Skeletal muscle tissue (tissue), 4 donors: ENCODE measurements around the gene PTPRN2. TPM values are rescaled to one million over a fixed set of nuclear protein-coding genes. Genes with fewer than 3 reads are reported as not detected.
A peak's percentile ranks its signal among the peaks of the same experiment; 100 is the strongest.

Experiments
- H3K27ac ChIP-seq: one replicate; pipeline ENCODE4 v1.7.0; 2013; ENCODE audit warnings: mild to moderate bottlenecking, low read depth, low read length, inconsistent platforms
- H3K27me3 ChIP-seq, 3 donors: one replicate each; pipeline ENCODE4 v1.7.0; 2013; ENCODE audit warnings: low read length in 3 of 3; ENCODE audit not compliant: control insufficient read depth in 3 of 3, insufficient read depth in 3 of 3
- H3K36me3 ChIP-seq, 3 donors: one replicate each; pipeline ENCODE4 v1.7.0; 2013; ENCODE audit warnings: low read length in 3 of 3; ENCODE audit not compliant: control insufficient read depth in 3 of 3, insufficient read depth in 3 of 3
- H3K4me1 ChIP-seq, 3 donors: one replicate each; pipeline ENCODE4 v1.7.0; 2013; ENCODE audit warnings: low read length in 3 of 3, mild to moderate bottlenecking in 3 of 3; ENCODE audit not compliant: control insufficient read depth in 3 of 3, insufficient read depth in 3 of 3
- H3K4me3 ChIP-seq, 3 donors: one replicate each; pipeline ENCODE4 v1.7.0; 2013; ENCODE audit warnings: low read length in 3 of 3
- H3K9ac ChIP-seq, 3 donors: one replicate each; pipeline ENCODE4 v1.7.0; 2013; ENCODE audit warnings: low read length in 3 of 3, mild to moderate bottlenecking in 3 of 3, moderate library complexity in 2 of 3, low read depth in 1 of 3
- H3K9me3 ChIP-seq, 3 donors: one replicate each; pipeline ENCODE4 v1.7.0; 2013; ENCODE audit warnings: low read length in 3 of 3; ENCODE audit not compliant: control insufficient read depth in 3 of 3
- total RNA-seq: library from RNA; depleted of rRNA; stranded (reverse); fragments of >200 nt; gene quantifications from one replicate; pipeline ENCODE4 v1.2.3, GENCODE V29; 2014
- donor health status: Osteomylitis.

The PTPRN2 gene
- total RNA-seq, 1 donor from 2014 or later = 1.6 TPM

DNA sequence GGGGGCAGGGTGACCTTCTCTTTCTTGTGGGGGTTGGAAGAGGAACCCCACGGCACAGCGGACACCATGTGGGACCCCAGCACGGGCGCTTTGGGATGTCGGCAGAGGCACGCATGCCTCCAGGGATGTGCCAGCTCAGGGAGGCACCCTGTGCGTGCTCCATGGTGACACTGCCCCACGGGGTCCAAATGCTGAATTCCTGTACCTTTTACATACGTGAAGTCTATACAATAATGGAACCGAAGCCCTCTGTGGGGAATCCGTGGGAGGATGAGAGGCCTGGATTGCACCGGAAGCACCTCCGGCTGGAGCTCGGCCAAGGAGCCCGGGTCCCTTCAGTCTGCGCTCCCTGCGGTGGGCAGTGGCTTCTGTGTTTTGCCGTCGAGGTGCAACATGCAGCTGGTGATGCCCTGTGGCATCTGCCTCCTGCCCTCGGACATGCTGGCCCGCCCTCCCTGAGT, 726.6 kb downstream of the PTPRN2 start:
- Histone ChIP-seq H3K27ac (no peak overlapping the region), H3K36me3 (no peaks in the 10 kb centered on the region), H3K9me3 (no peaks in the 10 kb centered on the region), H3K27me3 (no peaks in the 10 kb centered on the region), H3K4me1 (no peaks in the 10 kb centered on the region), H3K9ac (no peak overlapping the region), H3K4me3 (no peak overlapping the region)

DNA sequence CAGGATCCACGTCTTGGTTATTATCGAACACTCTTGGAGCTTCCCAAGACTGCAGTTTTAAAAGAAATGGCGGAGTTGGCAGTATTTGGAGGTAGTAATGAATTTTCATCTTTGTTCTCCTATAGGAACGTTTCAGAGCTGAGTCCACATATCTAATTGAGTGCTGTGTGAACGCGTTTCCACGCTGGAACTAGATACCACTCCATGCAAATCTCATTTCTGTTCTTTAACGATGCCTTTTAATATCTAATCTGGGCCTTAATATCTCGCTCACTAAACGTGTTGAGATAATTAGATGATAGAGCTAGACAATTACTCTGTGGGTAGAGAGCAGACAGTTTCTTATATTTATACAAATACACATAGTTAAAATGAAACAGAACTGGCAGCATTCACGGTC, 727.2 kb downstream of the PTPRN2 start:
- Histone ChIP-seq H3K9ac (no peak overlapping the region), H3K9me3 (no peaks in the 10 kb centered on the region), H3K27me3 (no peaks in the 10 kb centered on the region), H3K4me3 (no peak overlapping the region), H3K36me3 (no peaks in the 10 kb centered on the region), H3K27ac (no peak overlapping the region), H3K4me1 (no peaks in the 10 kb centered on the region)

GRCh38 chr7:157859915-157860314, 727.7 kb downstream of the PTPRN2 start:
- H3K36me3 ChIP-seq = no peaks in the 10 kb centered on the region
- no peaks in the 10 kb centered on the region for H3K27me3 ChIP-seq
- H3K9ac ChIP-seq = no peak overlapping the region
- no peak overlapping the region for H3K4me3 ChIP-seq
- H3K27ac ChIP-seq = no peak overlapping the region
- no peaks in the 10 kb centered on the region for H3K4me1 ChIP-seq
- H3K9me3 ChIP-seq = no peaks in the 10 kb centered on the region

DNA sequence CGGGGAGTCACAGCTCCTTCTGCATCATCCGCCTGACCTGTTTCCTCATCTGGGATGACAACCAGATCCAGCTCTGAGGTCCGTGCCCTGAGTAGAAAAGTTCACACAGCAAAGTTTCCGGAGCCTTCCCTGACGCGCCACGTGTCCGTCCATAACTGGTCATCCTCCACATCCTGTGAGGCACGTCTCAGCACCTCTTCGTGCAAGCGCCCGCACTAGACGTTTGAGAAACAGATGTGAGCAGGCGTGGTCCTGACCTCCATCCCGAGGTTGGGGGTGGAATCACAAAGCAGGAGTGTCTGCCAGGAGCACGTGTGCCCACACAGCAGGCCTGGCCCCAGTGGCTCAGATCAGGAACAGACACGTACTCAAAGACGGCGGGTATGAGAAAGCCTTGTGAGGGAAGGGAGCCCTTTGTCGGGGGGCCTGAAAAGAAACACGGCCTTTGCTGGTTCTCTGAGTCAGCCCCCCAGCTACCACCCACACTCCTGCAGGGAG, 730.0 kb downstream of the PTPRN2 start:
- Histone ChIP-seq H3K4me1 (peaks cover 0 to 3% (median 0%) of the 10 kb centered on the region in 3 donors), H3K27ac (no peak overlapping the region), H3K9ac (no peak overlapping the region), H3K9me3 (peaks cover 0 to 2% (median 0%) of the 10 kb centered on the region in 3 donors), H3K27me3 (no peaks in the 10 kb centered on the region), H3K36me3 (no peaks in the 10 kb centered on the region), H3K4me3 (no peak overlapping the region)

GRCh38 chr7:157856873-157857577, 730.6 kb downstream of the PTPRN2 start:
- Histone ChIP-seq H3K27ac (no peak overlapping the region), H3K36me3 (no peaks in the 10 kb centered on the region), H3K4me1 (peaks cover 0 to 3% (median 0%) of the 10 kb centered on the region in 3 donors), H3K4me3 (no peak overlapping the region), H3K9ac (no peak overlapping the region), H3K9me3 (peaks cover 0 to 2% (median 0%) of the 10 kb centered on the region in 3 donors), H3K27me3 (no peaks in the 10 kb centered on the region)

GRCh38 chr7:157855452-157856213, 732.0 kb downstream of the PTPRN2 start:
- H3K9me3 ChIP-seq = peaks cover 0 to 4% (median 0%) of the 10 kb centered on the region in 3 donors
- H3K4me3 ChIP-seq = no peak overlapping the region
- H3K27ac ChIP-seq = no peak overlapping the region
- no peaks in the 10 kb centered on the region for H3K27me3 ChIP-seq
- peaks cover 0 to 3% (median 3%) of the 10 kb centered on the region in 3 donors for H3K4me1 ChIP-seq
- H3K36me3 ChIP-seq = no peaks in the 10 kb centered on the region
- H3K9ac ChIP-seq = no peak overlapping the region

- Histone ChIP-seq H3K9ac (no peak overlapping the region), H3K4me1 (peaks cover 0 to 3% (median 3%) of the 10 kb centered on the region in 3 donors), H3K27ac (no peak overlapping the region), H3K9me3 (peaks cover 0 to 4% (median 0%) of the 10 kb centered on the region in 3 donors), H3K4me3 (no peak overlapping the region), H3K27me3 (no peaks in the 10 kb centered on the region), H3K36me3 (no peaks in the 10 kb centered on the region)
Observed at GRCh38 chr7:157855016-157855415, 732.6 kb downstream of the PTPRN2 start.

GRCh38 chr7:157854066-157854891, 733.3 kb downstream of the PTPRN2 start:
- Histone ChIP-seq H3K9me3 (peaks cover 0 to 4% (median 0%) of the 10 kb centered on the region in 3 donors), H3K9ac (no peak overlapping the region), H3K36me3 (no peaks in the 10 kb centered on the region), H3K27ac (peak overlapping the region; percentile 54), H3K27me3 (peaks cover 0 to 6% (median 3%) of the 10 kb centered on the region in 3 donors), H3K4me1 (peaks cover 0 to 3% (median 3%) of the 10 kb centered on the region in 3 donors), H3K4me3 (no peak overlapping the region)

GRCh38 chr7:157853789-157854065, 733.9 kb downstream of the PTPRN2 start:
- no peak overlapping the region for H3K4me3 ChIP-seq
- H3K9me3 ChIP-seq = peaks cover 0 to 4% (median 0%) of the 10 kb centered on the region in 3 donors
- H3K36me3 ChIP-seq = no peaks in the 10 kb centered on the region
- H3K27ac ChIP-seq = peak overlapping the region; percentile 54
- peaks cover 0 to 3% (median 3%) of the 10 kb centered on the region in 3 donors for H3K4me1 ChIP-seq
- no peak overlapping the region for H3K9ac ChIP-seq
- peaks cover 0 to 7% (median 3%) of the 10 kb centered on the region in 3 donors for H3K27me3 ChIP-seq
